Breast epithelium (tissue), 4 donors: ENCODE data around the gene EMCN. TPM values are rescaled to one million over a fixed set of nuclear protein-coding genes. Genes with fewer than 3 reads are reported as not detected.

Experiments used
- DNase-seq, 2 donors: peaks; one replicate each; pipeline ENCODE4 v3.0.0-alpha.2; 2019; ENCODE audit warnings: low spot score in 2 of 2
- H3K27ac ChIP-seq, 2 donors: fragments of 200-600 bp; sonication (generic) in 1 of 2; one replicate each; pipeline ENCODE4 v1.5.1; 2016 to 2019; ENCODE audit warnings: mild to moderate bottlenecking in 1 of 2
- H3K27me3 ChIP-seq, 2 donors: fragments of 200-600 bp; sonication (generic) in 1 of 2; one replicate each; pipeline versions ENCODE4 v1.5.1 to v1.6.0; 2017 to 2019; ENCODE audit warnings: control low read depth in 1 of 2, mild to moderate bottlenecking in 1 of 2
- H3K36me3 ChIP-seq: fragments of 200-600 bp; one replicate; pipeline ENCODE4 v1.5.1; 2019
- H3K4me1 ChIP-seq, 2 donors: fragments of 200-600 bp; sonication (generic); one replicate each; pipeline ENCODE4 v1.5.1; 2016 to 2019; ENCODE audit warnings: control low read depth in 1 of 2
- H3K4me3 ChIP-seq, 3 donors: fragments of 200-600 bp; sonication (generic); 1 replicate in 2 of 3; 2 replicates in 1 of 3; pipeline ENCODE4 v1.5.1; 2016 to 2019; ENCODE audit warnings: mild to moderate bottlenecking in 3 of 3, moderate library complexity in 2 of 3
- H3K9me3 ChIP-seq, 2 donors: fragments of 200-600 bp; sonication (generic) in 1 of 2; one replicate each; pipeline ENCODE4 v1.5.1; 2016 to 2019; ENCODE audit warnings: control low read depth in 1 of 2
- POLR2A ChIP-seq: fragments of 450-650 bp; IDR thresholded peaks from one replicate; pipeline ENCODE4 v1.6.1; 2016; ENCODE audit warnings: antibody characterized with exemption, mild to moderate bottlenecking, moderate library complexity
- POLR2AphosphoS5 ChIP-seq, 3 donors: sonication (generic); formaldehyde crosslinking; IDR thresholded peaks; one replicate each; pipeline ENCODE4 v1.6.1; 2017; ENCODE audit warnings: antibody characterized with exemption in 3 of 3
- intact Hi-C: fragments of 100-400 bp; cut with DNase I; formaldehyde crosslinking; loops from one replicate; pipeline ENCODE4 v1.15.1; 2023; ENCODE audit warnings: low total_unique reads
- total RNA-seq, 3 donors: library from RNA; depleted of rRNA; stranded (reverse); fragments of >200 nt; gene quantifications; one replicate each; pipeline ENCODE4 v1.1.0, GENCODE V29; 2016
- TF ChIP-seq, protein P1 (sequence below), 3 donors: fragments of 450-650 bp; IDR thresholded peaks; one replicate each; pipeline ENCODE4 v1.5.1; 2016 to 2017; ENCODE audit warnings: antibody characterized with exemption in 3 of 3, mild to moderate bottlenecking in 3 of 3, moderate library complexity in 3 of 3

The EMCN gene
- total RNA-seq, 3 donors from 2014 or later, result 12.0 to 27.5 (median 23.9) TPM

DNA sequence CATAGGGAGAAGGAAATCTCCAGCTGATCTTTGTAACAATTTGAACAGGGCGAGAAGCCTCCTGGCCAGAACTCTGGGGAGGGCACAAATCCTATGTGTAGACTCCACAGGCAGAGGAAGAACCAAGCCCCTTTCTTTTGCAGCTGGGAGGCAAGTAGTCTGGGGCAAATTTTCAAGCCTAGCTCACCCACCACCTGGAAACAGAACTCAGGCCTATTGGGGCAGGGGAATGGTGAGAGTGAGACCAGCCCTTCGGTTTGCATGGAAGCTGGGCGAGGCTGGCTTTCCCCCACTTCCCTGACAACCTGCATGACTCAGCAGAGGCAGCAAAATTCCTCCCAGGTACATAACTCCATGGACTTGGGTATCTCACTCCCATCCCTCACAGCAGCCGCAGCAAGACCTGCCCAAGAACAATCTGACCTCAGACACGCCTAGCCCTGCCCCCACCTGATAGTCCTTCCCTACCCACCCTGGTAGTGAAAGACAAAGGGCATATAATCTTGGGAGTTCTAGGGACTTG, 138.2 kb downstream of the EMCN start:
- no peak for DNase-seq
- no peaks in the 10 kb centered on the region for H3K27me3 ChIP-seq
- TF ChIP-seq POLR2A (no peak), POLR2AphosphoS5 (IDR thresholded peaks at IDR 0.05) (no peak)
- TF ChIP-seq, protein P1, sequence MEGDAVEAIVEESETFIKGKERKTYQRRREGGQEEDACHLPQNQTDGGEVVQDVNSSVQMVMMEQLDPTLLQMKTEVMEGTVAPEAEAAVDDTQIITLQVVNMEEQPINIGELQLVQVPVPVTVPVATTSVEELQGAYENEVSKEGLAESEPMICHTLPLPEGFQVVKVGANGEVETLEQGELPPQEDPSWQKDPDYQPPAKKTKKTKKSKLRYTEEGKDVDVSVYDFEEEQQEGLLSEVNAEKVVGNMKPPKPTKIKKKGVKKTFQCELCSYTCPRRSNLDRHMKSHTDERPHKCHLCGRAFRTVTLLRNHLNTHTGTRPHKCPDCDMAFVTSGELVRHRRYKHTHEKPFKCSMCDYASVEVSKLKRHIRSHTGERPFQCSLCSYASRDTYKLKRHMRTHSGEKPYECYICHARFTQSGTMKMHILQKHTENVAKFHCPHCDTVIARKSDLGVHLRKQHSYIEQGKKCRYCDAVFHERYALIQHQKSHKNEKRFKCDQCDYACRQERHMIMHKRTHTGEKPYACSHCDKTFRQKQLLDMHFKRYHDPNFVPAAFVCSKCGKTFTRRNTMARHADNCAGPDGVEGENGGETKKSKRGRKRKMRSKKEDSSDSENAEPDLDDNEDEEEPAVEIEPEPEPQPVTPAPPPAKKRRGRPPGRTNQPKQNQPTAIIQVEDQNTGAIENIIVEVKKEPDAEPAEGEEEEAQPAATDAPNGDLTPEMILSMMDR (IDR thresholded peaks at IDR 0.05), result no peak
- no peak overlapping the region for H3K4me3 ChIP-seq
- no peaks in the 10 kb centered on the region for H3K36me3 ChIP-seq
- no peaks in the 10 kb centered on the region for H3K9me3 ChIP-seq
- H3K27ac ChIP-seq, result no peak overlapping the region
- H3K4me1 ChIP-seq, result no peaks in the 10 kb centered on the region
- intact Hi-C loops, result loop anchor here (10.0 kb wide), 1 partner anchor 1895 kb away; no protein-coding TSS in a partner anchor

DNA sequence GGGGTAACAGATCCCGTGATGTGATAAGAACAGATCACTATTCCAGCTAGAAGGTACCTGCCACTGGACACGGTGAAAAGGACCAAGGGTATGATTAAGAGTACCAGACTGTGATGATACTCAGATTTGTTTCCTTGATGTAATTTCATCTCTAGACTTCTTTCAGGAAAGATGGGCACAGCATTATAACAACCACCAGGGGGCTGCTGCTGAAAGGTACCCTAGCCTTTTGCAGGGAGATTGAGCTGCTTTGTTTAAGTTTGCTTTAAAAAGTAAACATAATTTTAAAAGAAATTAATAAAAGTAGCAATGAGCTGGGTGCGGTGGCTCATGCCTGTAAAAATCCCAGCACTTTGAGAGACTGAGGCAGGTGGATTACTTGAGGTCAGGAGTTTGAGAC, 145.4 kb downstream of the EMCN start:
- Histone ChIP-seq H3K4me1 (no peaks in the 10 kb centered on the region), H3K36me3 (no peaks in the 10 kb centered on the region), H3K27ac (no peak overlapping the region), H3K27me3 (no peaks in the 10 kb centered on the region), H3K9me3 (no peaks in the 10 kb centered on the region), H3K4me3 (no peak overlapping the region)
- intact Hi-C loops, result no loop called here
- no peak for DNase-seq
- TF ChIP-seq POLR2A (no peak), POLR2AphosphoS5 (IDR thresholded peaks at IDR 0.05) (no peak)
- TF ChIP-seq, protein P1 (IDR thresholded peaks at IDR 0.05), result no peak

DNA sequence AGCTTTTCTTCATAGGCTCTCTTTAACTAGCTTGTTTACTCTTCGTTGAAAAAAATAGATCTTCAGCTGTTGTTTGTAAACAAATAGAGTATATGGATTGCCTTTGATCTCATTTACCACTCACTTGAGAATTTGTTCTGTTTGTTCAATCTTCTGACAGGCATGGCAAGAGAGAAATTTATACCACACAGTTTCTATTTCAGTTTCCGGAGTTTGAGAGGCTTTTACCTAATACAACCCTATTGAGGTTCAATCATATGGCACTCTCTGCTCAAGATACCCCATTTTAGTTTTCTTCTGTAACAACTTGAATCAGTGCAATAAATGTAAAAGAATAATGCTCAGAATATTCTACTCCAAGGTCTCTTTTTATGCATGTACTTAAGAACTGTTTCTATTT, 148.0 kb downstream of the EMCN start:
- DNase-seq, result no peak
- H3K27me3 ChIP-seq, result no peaks in the 10 kb centered on the region
- no peak overlapping the region for H3K27ac ChIP-seq
- H3K4me3 ChIP-seq, result no peak overlapping the region
- H3K9me3 ChIP-seq, result no peaks in the 10 kb centered on the region
- H3K4me1 ChIP-seq, result no peaks in the 10 kb centered on the region
- intact Hi-C loops, result no loop called here
- no peak for TF ChIP-seq POLR2AphosphoS5 (IDR thresholded peaks at IDR 0.05)
- TF ChIP-seq POLR2A, result no peak
- TF ChIP-seq, protein P1 (IDR thresholded peaks at IDR 0.05), result no peak
- H3K36me3 ChIP-seq, result no peaks in the 10 kb centered on the region

DNA sequence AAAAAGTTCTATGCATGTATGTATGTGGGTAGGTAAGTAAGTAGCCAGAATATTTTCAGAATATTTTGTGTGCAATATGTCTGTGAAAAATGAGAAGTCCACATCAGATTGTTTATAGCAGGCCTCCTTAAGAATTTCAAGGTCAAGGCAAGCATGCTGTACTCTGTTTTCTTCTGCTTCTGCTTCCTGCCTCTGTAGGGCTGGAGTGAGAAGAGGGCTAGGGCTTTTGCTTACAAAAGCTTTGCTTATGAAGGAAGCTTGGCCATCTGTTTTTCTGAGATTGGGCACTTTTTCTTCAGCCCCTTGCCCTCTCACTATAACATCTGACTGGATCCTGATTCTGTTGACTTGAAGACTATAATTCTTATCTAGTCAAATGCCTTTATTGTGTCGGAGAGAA, 150.4 kb downstream of the EMCN start:
- H3K4me3 ChIP-seq, result no peak overlapping the region
- DNase-seq, result no peak
- TF ChIP-seq POLR2AphosphoS5 (IDR thresholded peaks at IDR 0.05) (no peak), POLR2A (no peak)
- TF ChIP-seq, protein P1 (IDR thresholded peaks at IDR 0.05), result no peak
- H3K27me3 ChIP-seq, result no peaks in the 10 kb centered on the region
- H3K4me1 ChIP-seq, result no peaks in the 10 kb centered on the region
- H3K36me3 ChIP-seq, result no peaks in the 10 kb centered on the region
- H3K9me3 ChIP-seq, result no peaks in the 10 kb centered on the region
- intact Hi-C loops, result no loop called here
- no peak overlapping the region for H3K27ac ChIP-seq

DNA sequence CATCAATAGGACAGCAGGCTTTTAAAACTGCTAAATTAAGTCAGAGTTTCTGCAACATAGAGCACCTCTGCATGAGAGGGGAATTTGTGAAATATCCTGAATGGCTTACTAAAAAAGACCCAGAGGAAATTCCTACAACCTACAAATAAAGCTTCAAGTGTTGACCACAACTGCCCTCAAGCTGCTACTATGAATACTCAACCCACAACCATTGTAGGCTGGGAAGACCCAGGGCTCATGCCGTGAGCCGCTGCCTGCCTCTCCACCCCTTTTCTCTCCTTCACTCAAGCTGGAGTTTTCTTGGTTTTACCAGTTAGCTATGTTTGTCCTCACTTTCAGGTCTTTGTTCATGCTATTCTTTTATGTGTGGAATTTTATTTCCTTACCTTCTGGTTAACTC, 151.6 kb downstream of the EMCN start:
- intact Hi-C loops, result no loop called here
- Histone ChIP-seq H3K27me3 (no peaks in the 10 kb centered on the region), H3K9me3 (no peaks in the 10 kb centered on the region), H3K27ac (no peak overlapping the region), H3K36me3 (no peaks in the 10 kb centered on the region), H3K4me3 (no peak overlapping the region), H3K4me1 (no peaks in the 10 kb centered on the region)
- TF ChIP-seq, protein P1 (IDR thresholded peaks at IDR 0.05), result no peak
- TF ChIP-seq POLR2A (no peak), POLR2AphosphoS5 (IDR thresholded peaks at IDR 0.05) (no peak)
- DNase-seq, result no peak
